Stimulated activated CD8-positive, alpha-beta memory T cell treated with anti-CD3 and anti-CD28 coated beads, Interleukin-4, amount 100 ng/mL, for 24 hours (primary cell): Measurements from ENCODE around the gene KRTAP5-9.
"Not testable (repeated sequence)": the region's sequence is repeated elsewhere in the genome, so short reads cannot be mapped to it uniquely, and the experiment has no call there.

Experiments used
- DNase-seq: peaks from one replicate; pipeline ENCODE4 v3.0.0-alpha.2; 2020; ENCODE audit warnings: low read depth

The KRTAP5-9 gene

DNA sequence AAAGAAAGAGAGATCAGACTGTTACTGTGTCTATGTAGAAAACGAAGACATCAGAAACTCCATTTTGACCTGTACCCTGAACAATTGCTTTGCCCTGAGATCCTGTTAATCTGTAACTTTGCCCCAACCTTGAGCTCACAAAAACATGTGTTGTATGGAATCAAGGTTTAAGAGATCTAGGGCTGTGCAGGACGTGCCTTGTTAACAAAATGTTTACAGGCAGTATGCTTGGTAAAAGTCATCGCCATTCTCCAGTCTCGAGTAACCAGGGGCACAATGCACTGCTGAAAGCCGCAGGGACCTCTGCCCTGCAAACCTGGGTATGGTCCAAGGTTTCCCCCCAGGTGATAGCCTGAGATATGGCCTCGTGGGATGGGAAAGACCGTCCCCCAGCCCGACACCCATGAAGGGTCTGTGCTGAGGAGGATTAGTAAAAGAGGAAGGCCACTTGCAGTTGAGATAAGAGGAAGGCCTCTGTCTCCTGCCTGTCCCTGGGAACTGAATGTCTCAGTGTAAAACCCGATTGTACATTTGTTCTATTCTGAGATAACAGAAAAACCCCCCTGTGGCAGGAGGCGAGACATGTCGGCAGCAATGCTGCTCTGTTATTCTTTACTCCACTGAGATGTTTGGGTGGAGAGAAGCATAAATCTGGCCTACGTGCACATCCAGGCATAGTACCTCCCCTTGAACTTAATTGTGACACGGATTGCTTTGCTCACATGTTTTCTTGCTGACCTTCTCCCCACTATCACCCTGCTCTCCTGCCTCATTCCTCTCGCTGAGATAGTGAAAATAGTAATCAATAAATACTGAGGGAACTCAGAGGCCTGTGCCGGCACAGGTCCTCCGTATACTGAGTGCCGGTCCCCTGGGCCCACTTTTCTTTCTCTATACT is 13.3 kb upstream of the KRTAP5-9 start:
- not testable (repeated sequence) for DNase-seq

DNA sequence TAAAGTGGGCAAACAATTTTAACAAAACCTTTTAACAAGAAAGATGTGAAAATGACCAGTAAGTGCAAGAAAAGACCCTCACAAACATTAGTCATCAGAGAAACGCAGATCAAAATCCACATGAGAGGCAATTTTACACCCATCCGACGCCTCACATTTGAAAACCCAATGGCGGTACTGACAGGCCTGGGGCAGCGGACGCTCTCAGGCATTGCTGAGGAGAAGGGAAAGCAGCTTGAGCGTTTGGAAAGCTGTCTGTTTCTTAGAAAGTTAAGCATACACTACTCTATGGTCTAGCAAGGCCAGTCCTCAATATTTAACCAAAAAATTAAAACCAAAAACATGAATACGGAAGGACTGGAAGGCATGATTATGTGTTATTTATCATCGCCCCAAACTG is 12.4 kb upstream of the KRTAP5-9 start:
- no peak for DNase-seq

DNA sequence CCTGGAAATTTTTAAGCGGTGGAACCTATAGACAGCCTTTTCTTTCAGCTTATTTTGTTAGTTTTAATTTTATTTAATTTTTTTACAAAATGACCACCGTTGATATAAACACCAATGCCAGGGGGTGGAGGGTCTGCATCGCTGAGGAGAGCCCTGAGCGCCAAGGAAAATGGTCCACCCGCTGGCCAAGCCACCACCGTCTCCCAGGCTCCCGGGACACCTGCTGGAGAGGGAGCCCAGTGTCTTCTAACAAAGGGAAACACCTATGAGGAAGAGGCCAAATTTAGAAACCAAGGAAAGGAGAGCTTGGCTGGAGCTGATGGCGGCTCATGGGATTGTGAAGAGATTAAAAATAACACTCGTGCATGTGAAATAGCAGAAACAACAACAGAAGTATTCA is 10.7 kb upstream of the KRTAP5-9 start:
- no peak for DNase-seq

DNA sequence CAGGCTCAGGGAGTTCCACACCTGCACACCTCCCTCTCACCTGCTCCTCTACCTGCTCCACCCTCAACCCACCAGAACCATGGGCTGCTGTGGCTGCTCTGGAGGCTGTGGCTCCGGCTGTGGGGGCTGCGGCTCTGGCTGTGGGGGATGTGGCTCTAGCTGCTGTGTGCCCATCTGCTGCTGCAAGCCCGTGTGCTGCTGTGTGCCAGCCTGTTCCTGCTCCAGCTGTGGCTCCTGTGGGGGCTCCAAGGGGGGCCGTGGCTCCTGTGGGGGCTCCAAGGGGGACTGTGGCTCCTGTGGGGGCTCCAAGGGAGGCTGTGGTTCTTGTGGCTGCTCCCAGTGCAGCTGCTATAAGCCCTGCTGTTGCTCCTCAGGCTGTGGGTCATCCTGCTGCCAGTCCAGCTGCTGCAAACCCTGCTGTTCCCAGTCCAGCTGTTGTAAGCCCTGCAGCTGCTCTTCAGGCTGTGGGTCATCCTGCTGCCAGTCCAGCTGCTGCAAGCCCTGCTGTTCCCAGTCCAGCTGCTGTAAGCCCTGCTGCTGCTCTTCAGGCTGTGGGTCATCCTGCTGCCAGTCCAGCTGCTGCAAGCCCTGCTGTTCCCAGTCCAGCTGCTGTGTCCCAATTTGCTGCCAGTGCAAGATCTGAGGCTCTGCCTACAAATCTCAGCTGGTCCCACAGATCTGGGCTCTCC is 10.1 kb upstream of the KRTAP5-9 start, which contains the start of gene KRTAP5-8:
TSS of gene KRTAP5-8 (plus strand) at position 49 of the 689 bp plus-strand sequence. CDS start at position 80, 31 bp downstream.
- not testable (repeated sequence) for DNase-seq

DNA sequence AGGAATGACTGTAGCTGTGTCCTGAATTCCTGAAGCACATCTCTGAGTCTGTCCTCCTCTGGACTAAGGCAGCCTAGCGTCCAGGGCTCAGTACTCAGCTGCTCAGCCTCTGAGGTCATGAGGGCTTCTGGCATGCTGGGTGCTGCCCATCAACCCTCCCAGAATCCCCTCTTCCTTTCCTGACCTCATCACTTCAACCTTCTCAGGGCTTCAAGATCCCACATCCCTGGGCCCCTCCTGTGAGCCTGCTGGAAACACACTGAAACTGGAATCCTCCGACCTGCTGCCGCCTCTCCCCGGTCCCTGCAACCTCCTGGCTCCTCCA is 9.6 kb upstream of the KRTAP5-9 start:
- DNase-seq = no peak

DNA sequence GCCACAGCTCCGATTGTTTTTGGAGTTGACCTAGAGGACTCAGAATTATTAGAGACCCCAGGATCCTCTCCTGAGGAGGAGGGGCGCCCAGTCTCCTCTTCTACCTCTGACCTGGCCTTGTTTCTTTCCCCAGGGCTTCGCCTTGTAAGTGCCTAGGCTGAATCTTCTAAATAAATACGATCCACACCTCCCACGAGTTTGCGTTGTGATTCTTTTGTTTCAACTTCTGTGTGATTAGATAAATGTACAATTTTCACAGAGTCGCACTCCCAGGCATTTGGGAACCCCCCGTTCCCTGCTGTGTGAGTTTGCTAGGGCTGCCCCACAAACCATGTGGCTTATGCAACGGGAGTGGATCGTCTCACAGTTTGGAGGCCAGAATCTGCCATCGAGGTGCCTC is 9.2 kb upstream of the KRTAP5-9 start:
- no peak for DNase-seq

DNA sequence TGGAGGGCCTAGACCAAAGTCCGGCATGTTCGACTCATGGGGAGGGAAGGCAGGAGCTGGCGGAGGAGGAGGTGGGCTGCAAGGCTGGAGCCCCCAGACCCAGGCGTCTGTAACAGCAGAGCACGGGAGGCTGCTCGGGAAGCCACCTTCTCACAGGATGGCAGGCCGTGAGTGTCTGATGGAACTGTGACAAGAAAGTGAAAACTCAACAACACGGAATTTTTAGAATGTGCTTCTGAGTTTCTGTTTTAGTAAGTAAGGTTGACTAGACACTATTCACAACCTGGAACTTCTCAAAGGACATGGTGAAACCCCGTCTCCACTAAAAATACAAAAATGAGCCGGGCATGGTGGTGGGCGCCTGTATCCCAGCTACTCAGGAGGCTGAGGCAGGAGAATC is 8.2 kb upstream of the KRTAP5-9 start:
- not testable (repeated sequence) for DNase-seq

DNA sequence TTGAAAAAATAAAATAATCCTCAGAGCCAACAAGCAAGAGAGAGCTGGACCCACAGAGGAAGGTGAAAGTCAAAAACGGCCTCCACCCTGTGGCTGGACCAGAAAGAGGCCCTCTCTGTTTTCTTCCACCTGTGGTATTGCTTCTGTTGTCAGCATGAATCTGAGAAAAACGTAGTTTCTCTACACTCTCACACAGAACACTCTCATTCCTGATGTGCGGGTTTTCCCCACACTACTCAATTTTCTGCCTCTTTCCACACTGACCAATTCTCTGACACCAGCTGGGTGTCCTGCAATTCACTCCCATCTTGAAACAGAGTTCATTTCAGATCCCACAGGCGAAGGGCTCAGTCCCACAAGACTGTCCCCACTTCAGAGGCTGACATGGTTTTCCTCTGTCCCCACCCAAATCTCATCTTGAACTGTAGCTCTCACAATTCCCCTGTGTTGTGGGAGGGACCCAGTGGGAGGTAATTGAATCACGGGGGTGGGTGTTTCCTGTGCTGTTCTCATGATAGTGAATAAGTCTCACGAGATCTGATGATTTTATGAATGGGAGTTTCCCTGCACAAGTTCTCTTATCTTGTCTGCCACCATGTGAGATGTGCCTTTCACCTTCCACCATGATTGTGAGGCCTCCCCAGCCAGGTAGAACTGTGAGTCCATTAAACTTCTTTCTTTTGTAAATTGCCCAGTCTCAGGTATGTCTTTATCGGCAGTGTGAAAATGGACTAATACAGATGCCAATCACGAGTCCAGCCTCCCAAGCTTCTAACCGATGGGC is 7.5 kb upstream of the KRTAP5-9 start:
- DNase-seq = not testable (repeated sequence)

DNA sequence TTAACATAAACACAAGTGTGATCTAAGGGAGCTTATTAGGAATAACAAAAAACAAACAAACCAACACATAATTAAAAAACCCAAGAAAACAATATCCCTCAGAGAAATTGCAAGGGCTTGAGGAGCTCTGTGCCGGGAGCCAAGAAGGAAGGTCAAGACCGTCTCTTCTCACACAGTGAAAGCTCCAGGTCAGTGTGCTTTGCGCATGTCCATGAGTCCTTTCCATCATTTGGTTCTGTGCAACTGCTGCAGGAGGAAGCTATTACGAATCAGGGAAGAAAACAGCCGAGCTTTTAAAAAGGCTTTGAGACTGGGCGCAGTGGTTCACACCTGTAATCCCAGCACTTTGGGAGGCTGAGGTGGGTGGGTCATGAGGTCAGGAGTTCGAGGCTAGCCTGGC is 5.8 kb upstream of the KRTAP5-9 start:
- DNase-seq = no peak

DNA sequence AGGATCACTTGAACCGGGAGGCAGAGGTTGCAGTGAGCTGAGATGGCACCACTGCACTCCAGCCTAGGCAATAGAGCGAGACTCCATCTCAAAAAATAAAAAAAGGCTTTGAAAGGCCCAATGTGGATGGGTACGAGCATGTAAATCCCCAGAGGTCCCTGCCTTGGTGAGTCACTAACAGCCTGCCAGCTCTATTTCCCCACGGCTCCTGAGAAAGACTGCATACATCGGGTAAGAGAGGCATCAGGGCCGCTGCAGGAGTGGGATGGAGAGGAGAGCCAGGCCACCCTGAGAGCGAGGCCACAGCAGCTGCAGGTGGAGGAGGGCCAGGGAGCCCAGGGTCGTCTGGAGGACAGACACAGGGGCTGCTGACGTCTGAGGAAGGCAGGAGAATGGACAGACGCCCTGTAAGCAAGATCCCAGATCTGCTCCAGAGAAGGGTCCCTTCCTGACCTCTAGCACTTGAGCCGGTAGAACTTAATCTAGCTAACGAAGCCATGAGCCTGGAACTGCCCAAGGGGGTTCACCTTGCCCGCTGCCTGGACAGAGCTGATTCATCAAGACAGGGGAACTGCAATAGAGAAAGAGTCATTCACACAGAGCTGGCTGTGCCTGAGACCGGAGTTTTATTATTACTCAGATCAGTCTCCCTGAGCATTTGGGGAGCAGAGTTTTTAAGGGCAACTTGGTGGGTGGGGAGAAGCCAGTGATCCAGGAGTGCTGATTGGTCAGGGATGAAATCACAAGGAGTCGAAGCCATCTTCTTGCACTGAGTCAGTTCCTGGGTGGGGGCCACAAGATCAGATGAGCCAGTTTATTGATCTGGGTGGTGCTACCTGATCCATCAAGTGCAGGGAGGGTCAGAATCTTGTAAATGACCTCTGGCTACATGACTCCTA is 5.1 kb upstream of the KRTAP5-9 start:
- no peak for DNase-seq

DNA sequence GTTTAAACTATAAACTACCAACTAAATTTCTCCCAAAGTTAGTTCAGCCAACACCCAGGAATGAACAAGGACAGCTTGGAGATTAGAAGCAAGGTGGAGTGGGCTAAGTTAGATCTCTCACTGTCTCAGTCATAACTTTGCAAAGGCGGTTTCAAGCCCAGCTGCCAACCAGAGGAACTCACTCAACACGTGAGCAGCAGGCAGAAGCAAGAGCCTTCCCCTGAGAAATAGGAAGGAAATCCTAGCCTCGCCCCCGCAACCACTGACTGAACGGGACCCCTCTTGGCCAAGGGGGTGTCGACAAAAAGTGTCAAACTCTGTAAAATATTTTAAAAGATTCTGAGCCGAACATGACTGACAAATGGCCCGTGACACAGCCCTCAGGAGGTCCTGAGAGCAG is 4.4 kb upstream of the KRTAP5-9 start:
- peak; percentile 3 for DNase-seq

DNA sequence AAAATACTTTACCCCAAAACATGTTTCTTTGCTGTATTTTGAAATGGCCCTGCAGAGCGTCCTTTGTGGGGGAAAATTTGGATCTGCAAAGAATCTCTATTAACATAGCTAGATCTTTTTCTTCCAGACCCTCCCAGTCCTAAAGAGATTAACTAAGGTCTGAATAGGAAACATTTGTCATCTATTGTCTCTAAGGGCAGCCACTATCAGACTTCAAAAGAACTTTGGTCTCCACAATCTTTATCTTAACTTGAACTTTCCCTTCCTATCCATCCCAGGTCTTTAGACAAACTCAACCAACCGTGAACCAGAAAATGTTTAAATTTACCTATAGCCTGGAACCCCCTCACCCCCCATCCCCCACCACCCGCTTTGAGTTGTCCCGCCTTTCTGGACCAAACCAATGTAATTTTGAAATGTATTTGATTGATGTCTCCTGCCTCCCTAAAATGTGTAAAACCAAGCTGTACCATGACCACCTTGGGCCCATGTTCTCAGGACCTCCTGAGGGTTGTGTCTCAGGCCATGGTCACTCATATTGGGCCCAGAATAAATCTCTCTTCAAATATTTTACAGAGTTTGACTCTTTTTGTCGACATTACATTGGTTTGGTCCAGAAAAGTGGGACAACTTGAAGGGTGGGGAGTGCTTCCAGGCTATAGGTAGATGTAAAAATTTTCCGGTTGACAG is 3.5 kb upstream of the KRTAP5-9 start:
- DNase-seq = no peak

DNA sequence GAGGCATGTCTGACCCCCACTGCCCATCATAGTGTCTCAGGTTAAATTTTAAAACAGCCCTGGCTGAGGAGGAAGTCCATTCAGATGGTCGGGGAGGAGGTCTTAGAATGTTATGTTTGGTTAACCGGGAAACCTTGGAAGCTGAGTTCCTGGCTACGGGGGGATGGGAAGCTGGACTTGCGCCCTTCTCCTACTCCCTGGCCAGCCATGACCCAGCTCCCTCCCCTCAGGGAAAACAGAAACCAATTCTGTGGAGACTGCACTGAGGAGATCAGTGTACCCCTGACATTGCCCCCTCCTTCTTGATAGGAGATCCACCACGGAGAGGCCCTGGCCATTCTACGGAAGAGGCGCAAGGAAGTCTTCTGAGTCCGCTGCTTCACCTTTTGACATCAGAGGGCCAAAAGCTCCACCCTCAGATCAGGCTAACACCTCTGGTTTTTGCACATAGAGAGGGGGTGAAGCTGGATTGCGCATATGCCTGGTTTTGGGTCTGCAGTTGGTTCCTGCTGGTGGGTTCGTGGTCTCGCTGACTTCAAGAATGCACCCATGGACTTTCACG is 2.7 kb upstream of the KRTAP5-9 start:
- no peak for DNase-seq

DNA sequence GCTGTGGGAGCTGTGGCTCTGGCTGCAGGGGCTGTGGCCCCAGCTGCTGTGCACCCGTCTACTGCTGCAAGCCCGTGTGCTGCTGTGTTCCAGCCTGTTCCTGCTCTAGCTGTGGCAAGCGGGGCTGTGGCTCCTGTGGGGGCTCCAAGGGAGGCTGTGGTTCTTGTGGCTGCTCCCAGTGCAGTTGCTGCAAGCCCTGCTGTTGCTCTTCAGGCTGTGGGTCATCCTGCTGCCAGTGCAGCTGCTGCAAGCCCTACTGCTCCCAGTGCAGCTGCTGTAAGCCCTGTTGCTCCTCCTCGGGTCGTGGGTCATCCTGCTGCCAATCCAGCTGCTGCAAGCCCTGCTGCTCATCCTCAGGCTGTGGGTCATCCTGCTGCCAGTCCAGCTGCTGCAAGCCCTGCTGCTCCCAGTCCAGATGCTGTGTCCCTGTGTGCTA is 514 bp downstream of the KRTAP5-9 start:
- no peak for DNase-seq

DNA sequence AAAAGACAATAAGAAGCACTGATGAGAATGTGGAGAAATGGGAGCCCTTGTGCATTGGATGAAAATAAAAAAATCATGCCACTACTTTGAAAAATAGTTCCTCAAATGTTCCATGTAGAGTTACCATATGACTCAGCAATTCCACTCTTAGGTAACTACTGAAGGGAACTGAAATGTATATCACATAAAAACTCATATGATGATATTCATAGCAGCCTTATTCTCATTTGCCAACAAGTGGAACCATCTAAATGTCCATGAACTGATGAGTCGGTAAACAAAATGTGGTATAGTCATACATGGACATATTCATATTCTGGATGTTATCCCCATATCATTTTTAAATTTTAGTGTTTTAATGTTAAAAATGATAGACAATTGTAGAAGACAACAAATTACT is 3.5 kb downstream of the KRTAP5-9 start:
- no peak for DNase-seq

DNA sequence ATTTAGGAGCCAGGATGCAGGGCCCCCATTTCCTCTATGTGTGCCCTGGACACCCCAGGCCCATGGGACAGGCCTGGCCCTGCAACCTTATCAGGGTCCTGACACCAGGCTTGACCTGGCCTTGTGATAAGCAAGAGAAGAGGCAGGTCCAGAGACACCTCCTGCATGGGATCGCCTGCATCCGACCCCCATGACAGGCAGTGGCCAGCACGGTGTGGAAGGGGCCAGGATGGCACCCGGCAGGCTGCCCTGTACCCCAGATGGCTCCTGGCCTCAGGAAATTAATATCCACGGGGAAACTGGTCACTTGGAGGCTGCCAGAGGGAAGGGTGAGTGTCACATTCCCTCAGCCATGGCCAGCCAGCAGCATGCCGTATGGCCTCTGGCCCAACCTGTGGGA is 6.8 kb downstream of the KRTAP5-9 start:
- no peak for DNase-seq

DNA sequence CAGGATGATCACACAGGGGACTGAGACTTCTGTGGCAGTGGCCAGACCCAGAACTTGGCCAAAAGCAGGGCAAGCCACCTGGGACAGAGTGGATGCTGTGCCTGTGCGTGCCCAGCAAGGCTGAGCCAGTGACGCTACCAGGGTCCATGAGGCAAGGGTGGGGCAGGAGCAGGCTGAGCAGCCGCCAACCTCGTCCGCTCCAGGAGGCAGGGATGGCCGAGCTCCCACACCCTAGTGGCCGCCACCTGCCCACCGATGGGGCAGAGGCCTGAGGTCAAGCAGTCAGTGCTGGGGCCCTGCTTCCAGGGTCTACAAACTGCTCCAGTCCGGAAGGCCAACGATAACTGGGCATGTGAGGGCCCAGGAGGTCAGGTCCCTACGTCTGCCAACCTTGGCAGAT is 7.3 kb downstream of the KRTAP5-9 start:
- no peak for DNase-seq

DNA sequence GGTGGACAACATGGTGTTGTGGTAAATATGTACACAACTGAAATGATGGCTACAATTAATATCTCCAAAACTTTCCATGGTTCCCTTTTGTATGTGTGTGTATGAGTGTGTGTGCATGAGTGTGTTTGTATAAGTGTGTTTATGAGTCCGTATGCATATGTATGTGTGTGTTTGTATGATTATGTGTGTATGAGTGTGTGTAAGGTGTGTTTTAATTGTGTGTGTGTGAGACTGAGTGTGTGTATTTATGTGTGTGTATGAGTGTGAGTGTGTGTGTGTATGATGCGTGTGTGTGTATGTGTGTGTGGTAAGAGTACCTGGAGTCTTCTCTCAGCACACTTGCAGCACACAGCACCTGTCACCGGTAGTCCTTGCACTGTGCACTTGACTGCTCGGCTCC is 7.8 kb downstream of the KRTAP5-9 start:
- DNase-seq = no peak

DNA sequence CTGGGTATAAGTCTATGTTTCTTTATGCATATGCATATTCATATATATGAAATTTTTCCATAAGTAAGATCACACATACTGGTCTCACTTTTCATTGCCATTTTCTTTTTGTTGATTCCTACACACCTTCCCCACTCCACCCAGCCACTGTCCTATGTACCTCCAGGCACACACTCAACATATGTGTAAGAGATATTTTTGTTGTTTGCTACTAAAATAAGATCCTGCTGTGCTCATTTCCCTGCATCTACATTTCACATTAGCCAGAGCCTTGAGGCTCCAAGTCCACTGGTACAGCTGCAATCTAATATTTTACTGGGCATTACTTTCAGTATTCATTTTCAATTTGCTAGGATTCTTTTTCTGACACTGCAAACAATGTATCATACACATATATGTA is 9.0 kb downstream of the KRTAP5-9 start:
- no peak for DNase-seq

DNA sequence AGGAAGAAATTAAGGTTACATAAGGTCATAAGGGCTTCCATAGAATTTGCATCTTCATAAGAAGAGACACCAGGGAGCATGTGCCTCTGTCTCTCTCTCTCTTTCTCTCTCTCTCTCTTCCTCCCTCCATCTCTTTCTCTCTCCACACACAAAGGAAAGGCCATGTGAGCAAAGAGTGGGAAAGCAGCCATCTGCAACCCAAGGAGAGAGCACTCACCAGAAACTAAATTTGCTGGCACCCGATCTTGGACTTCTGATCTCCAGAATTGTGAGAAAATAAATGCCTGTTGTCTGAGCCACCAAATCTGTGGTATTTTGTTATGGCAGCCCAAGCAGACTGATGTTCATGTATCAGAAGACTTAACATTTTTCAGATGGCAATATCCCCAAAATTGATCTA is 10.8 kb downstream of the KRTAP5-9 start:
- DNase-seq = no peak

DNA sequence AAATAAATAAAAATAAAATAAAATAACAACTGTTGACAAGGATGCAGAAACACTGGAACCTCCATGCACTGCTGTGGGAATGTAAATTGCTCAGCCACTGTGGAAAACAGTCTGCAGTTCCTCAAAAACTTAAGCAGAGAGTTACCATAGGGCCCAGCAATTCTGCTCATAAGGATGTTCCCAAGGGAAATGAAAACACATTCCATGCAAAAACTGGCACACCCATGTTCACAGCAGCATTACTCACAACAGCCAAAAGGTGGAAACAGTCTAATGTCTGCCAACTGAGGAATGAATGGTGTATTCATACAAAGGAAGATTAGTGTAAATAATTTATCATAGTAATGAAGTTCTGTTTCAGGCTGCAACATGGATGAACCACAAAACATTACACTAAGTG is 13.9 kb downstream of the KRTAP5-9 start:
- DNase-seq = no peak
